Gastrocnemius medialis (tissue), 4 donors: Measurements from ENCODE around the gene ZBTB20.

Source experiments
- POLR2A ChIP-seq, 2 donors: fragments of 450-650 bp; IDR thresholded peaks; one replicate each; pipeline ENCODE4 v1.6.1; 2017; ENCODE audit warnings: antibody characterized with exemption in 2 of 2, mild to moderate bottlenecking in 2 of 2, moderate library complexity in 2 of 2
- TF ChIP-seq, protein P1 (sequence below), 5 experiments: fragments of 450-650 bp in 3 of 5; fragments of 200-600 bp in 2 of 5; sonication (generic) in 2 of 5; IDR thresholded peaks in 4 of 5; conservative IDR thresholded peaks in 1 of 5; 1 replicate in 4 of 5; 2 replicates in 1 of 5; pipeline ENCODE4 v1.5.1; 2016 to 2019; ENCODE audit warnings: antibody characterized with exemption in 5 of 5, mild to moderate bottlenecking in 3 of 5, moderate library complexity in 3 of 5

DNA sequence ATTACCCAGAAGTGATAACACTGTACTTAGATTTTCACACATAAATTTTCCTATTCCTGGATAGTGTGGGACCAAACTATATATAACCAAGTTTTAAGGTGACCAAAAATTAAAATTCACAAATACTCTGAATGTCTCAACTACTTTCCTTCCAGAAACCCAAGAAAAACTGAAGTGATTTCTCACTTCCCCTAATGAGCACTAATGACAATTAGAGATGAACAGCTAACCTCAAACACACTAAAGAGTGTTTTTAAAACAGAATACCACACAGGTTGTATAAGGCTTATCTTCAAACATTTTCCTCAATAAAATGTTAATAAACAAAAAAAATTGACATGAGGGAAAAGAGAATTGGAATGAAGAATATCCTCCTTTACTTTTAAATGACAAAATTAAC, 188.2 kb downstream of the ZBTB20 start:
- TF ChIP-seq, protein P1, sequence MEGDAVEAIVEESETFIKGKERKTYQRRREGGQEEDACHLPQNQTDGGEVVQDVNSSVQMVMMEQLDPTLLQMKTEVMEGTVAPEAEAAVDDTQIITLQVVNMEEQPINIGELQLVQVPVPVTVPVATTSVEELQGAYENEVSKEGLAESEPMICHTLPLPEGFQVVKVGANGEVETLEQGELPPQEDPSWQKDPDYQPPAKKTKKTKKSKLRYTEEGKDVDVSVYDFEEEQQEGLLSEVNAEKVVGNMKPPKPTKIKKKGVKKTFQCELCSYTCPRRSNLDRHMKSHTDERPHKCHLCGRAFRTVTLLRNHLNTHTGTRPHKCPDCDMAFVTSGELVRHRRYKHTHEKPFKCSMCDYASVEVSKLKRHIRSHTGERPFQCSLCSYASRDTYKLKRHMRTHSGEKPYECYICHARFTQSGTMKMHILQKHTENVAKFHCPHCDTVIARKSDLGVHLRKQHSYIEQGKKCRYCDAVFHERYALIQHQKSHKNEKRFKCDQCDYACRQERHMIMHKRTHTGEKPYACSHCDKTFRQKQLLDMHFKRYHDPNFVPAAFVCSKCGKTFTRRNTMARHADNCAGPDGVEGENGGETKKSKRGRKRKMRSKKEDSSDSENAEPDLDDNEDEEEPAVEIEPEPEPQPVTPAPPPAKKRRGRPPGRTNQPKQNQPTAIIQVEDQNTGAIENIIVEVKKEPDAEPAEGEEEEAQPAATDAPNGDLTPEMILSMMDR (IDR thresholded peaks at IDR 0.05 in 4 of 5, conservative IDR thresholded peaks at IDR 0.05 in 1 of 5) = no peak
- no peak for TF ChIP-seq POLR2A (IDR thresholded peaks at IDR 0.05)
